ENCODE results near the gene AGFG1.

The AGFG1 gene

DNA sequence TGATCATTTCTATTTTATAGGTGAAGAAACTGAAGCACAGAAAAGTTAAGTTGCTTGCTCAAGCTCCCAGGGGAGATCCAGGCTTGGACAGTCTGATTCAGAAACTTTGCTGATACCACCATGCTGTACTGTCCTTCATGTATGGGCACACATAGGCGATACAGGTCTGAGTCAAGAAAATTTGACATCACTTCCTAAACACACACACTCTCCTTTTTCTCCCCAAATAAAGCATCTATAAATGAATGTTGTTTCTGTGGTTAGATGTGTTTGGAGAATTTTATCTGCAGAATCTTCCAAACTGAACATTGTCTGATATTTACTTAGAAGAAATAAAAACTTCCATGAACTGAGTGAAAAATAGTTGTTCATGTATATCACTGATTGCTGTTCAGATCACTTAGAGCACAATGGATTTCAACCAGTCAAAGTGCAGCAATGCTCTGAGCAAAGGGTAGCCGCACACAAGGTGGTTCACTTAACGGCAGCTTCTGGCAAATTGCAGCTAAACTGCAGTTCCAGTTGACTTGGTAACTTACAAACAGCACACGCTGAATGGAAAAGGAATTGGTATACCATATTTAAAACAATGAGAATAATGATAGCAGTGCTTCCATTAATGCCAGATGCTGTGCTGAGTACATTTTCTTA is 10.0 kb upstream of the AGFG1 start:
- DNase-seq (ENCODE audit: extremely low read depth, low read depth): no peak
- TF ChIP-seq, protein P1, sequence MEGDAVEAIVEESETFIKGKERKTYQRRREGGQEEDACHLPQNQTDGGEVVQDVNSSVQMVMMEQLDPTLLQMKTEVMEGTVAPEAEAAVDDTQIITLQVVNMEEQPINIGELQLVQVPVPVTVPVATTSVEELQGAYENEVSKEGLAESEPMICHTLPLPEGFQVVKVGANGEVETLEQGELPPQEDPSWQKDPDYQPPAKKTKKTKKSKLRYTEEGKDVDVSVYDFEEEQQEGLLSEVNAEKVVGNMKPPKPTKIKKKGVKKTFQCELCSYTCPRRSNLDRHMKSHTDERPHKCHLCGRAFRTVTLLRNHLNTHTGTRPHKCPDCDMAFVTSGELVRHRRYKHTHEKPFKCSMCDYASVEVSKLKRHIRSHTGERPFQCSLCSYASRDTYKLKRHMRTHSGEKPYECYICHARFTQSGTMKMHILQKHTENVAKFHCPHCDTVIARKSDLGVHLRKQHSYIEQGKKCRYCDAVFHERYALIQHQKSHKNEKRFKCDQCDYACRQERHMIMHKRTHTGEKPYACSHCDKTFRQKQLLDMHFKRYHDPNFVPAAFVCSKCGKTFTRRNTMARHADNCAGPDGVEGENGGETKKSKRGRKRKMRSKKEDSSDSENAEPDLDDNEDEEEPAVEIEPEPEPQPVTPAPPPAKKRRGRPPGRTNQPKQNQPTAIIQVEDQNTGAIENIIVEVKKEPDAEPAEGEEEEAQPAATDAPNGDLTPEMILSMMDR (IDR thresholded peaks at IDR 0.05; ENCODE audit: low read depth, low read length): no peak

DNA sequence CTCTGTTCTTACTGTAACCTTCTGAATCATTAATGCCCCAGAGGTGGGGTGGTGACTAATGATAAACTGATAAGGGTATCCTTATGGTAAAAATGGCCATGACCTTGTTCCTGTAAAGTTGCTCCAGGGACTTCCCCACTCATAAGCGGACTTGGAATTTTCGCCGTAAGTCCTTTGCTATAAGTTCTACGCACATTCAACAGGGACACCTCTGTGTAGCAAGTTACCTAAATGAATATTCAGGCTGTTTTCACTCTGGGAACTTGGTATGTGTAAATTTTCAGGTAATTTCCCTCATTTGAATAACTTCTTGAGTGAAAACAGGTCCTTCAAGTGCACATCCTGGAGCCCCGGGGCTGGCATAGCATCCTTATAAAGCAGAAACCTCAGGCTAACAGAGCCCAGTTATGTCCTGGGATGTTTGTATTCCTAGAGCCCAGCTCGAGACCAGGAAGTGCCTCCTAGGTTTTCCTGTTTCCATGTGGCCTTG is 9.4 kb upstream of the AGFG1 start:
- TF ChIP-seq, protein P1 (IDR thresholded peaks at IDR 0.05; ENCODE audit: low read depth, low read length): no peak
- no peak for DNase-seq (ENCODE audit: extremely low read depth, low read depth)

DNA sequence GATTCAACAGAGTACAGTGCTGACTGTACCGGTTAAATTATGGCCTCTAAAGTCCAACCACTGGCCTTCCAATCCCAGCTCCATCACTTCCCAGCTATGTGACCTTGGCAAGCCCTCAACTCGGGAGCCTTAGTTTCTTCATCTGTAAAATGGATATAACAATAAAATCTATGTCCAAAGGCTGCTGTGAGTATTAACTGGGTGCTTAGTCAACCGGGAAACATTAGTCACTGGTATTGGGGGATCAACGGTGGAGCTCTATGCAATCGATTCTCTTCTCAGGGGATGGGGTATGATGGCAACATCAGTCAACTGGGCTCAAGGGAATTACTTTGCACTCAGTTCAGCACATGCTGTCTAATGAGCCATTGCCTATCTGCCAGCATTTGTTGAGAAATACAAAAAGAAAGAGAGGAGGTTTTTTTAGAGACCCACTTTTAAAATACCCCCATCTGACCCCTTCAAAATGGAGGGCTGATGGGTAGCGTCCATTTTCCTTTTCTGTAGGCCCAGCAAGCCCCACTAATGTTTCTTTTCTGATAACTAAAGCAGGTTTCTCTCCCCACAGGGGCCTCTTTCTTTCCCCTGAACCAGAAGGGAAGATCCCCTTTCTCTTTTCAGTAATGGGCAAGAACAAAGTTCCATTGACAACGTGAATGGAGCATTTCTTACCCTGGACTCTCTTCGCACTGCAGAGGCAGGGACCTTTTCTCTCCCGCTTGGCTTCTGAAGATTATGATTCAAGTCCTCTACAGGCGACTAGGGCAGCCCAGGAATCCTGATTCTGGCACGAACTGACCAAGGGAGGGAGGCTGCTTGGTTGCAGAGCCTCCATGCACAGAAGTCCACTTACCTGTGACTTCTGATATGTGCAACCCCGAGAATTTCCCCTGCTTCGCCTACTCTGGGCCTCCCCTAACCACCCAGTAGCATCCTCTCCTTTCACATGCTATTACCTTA is 8.7 kb upstream of the AGFG1 start:
- TF ChIP-seq, protein P1 (IDR thresholded peaks at IDR 0.05; ENCODE audit: low read depth, low read length): no peak
- no peak for DNase-seq (ENCODE audit: extremely low read depth, low read depth)

DNA sequence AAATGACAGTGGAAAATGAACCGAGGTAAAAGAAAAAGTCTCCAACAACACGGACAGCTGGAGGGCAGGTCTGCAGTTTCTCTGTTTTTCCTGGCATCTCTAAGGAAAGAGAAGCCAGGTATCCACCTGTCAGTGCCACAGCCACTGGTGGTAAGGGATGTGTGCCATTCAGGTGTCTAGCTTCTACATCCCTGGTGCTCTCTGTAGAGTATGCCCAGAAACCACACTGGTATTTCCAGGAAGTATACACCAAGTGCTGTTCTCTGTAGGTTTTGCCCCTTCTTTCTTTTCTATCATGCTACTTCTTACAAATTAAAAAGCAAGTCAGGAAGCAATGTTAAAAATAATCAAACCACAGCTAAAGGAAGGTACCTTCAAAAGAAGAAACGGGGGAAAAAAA is 7.6 kb upstream of the AGFG1 start:
- TF ChIP-seq, protein P1 (IDR thresholded peaks at IDR 0.05; ENCODE audit: low read depth, low read length): no peak
- no peak for DNase-seq (ENCODE audit: extremely low read depth, low read depth)

DNA sequence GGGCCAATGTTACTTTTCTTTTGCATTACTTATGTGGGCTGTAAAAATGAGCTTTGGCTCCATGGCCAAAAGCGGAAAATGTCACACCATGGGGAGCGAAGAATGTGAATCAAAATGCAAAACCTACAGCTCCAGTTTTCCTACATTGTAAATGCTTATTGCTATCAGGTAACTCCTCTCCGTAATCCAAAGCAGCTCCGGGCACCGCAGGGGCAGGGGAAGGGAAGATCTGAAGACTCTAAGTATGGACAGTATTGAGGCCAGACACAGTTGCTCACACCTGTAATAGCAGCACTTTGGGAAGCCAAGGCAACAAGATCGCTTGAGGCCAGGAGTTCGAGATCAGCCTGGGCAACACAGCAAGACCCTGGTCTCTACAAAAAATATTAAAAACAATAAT is 7.1 kb upstream of the AGFG1 start:
- DNase-seq (ENCODE audit: extremely low read depth, low read depth): no peak
- TF ChIP-seq, protein P1 (IDR thresholded peaks at IDR 0.05; ENCODE audit: low read depth, low read length): no peak

DNA sequence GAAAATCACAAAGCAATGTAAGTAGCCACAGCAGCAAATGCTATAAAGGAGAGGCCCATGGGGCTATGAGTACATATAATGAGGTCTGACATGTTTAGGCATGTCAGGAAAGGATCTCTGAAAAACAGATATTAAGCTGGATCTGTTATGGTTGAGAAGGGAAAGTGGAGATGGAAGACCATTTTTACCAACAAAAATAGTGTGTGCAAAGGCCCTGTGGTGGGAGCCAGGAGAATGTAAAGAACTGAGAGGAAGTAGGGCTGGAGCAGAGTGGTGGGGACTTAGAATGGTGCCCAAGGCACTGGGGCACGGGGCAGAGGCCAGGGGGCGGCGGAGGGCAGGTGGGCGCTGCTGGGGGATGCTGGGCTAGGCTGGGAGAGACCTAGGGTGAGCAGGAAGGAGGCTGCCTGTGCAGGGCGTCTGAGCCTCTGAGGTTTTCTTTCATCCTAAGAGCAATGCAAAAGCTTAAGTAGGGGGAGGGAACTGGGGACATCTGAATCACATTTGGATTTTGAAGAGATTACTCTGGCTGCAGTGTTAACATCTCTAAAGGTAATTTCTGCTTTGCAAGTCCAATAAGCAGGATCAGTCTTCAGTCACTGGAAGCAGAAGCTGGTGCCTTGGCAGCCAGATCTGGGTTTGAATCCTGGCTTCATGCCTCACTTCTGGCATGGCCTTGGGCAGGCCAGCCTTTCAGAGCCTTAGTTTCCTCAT is 4.9 kb upstream of the AGFG1 start:
- TF ChIP-seq, protein P1 (IDR thresholded peaks at IDR 0.05; ENCODE audit: low read depth, low read length): no peak

More for the DNA sequence above, 4.9 kb upstream of the AGFG1 start:
- DNase-seq (ENCODE audit: extremely low read depth, low read depth): no peak
